GM23248 (cell line): ENCODE measurements around the gene GPR68.
"Not testable (repeated sequence)": the region's sequence is repeated elsewhere in the genome, so short reads cannot be mapped to it uniquely, and the experiment has no call there.

Experiments
- EZH2 ChIP-seq: fragments of 200-600 bp; sonication (generic); IDR thresholded peaks from 2 replicates; pipeline ENCODE4 v1.6.1; 2018; ENCODE audit warnings: antibody characterized with exemption, mild to moderate bottlenecking; ENCODE audit not compliant: insufficient read depth, poor library complexity, severe bottlenecking
- EZH2phosphoT487 ChIP-seq: fragments of 200-600 bp; sonication (generic); IDR thresholded peaks from 2 replicates; pipeline ENCODE4 v1.6.1; 2018; ENCODE audit warnings: antibody characterized with exemption, moderate library complexity, mild to moderate bottlenecking, low read depth; ENCODE audit not compliant: insufficient read depth

DNA sequence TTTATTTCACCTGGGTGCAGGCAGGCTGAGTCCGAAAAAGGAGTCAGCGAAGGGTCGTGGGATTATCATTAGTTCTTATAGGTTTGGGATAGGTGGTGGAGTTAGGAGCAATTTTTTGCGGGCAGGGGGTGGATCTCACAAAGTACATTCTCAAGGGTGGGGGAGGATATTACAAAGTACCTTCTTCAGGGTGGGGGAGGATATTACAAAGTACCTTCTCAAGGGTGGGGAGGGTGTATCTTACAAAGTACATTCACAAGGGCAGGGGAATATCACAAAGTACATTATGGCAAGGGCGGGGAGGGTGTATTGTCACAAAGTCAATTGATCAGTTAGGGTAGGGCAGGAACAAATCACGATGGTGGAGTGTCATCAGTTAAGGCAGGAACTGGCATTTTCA lies 43.7 kb downstream of the GPR68 start:
- not testable (repeated sequence) for TF ChIP-seq EZH2, EZH2phosphoT487
